IPS DF 19.7 (cell line): ENCODE data around the gene HIVEP3.

ENCODE experiments used
- DNase-seq: peaks from one replicate; pipeline ENCODE4 v3.0.0-alpha.2; 2013; ENCODE audit warnings: low read depth, low spot score

The HIVEP3 gene

GRCh38 chr1:41500378-41500777 lies 418.3 kb downstream of the HIVEP3 start:
- no peak for DNase-seq

- no peak for DNase-seq
Measured at GRCh38 chr1:41499591-41499990, 419.1 kb downstream of the HIVEP3 start.

GRCh38 chr1:41498804-41499203 lies 419.9 kb downstream of the HIVEP3 start:
- no peak for DNase-seq

- DNase-seq, result no peak
Measured at GRCh38 chr1:41498391-41498790, 420.3 kb downstream of the HIVEP3 start.

- no peak for DNase-seq
Measured at GRCh38 chr1:41497461-41498030, 421.2 kb downstream of the HIVEP3 start.

- DNase-seq, result no peak
Measured at GRCh38 chr1:41497056-41497440, 421.7 kb downstream of the HIVEP3 start.

GRCh38 chr1:41496080-41497055 lies 422.4 kb downstream of the HIVEP3 start:
- DNase-seq, result no peak

GRCh38 chr1:41495210-41495948 lies 423.3 kb downstream of the HIVEP3 start:
- DNase-seq, result no peak

- no peak for DNase-seq
Measured at GRCh38 chr1:41494351-41495209, 424.1 kb downstream of the HIVEP3 start.

- no peak for DNase-seq
Measured at GRCh38 chr1:41493626-41494350, 424.9 kb downstream of the HIVEP3 start.

- DNase-seq, result no peak
Measured at GRCh38 chr1:41493117-41493536, 425.6 kb downstream of the HIVEP3 start.

- DNase-seq, result no peak
Measured at GRCh38 chr1:41492341-41492848, 426.3 kb downstream of the HIVEP3 start.

- no peak for DNase-seq
Measured at GRCh38 chr1:41490911-41491310, 427.8 kb downstream of the HIVEP3 start.

GRCh38 chr1:41489561-41489960 lies 429.2 kb downstream of the HIVEP3 start:
- no peak for DNase-seq

GRCh38 chr1:41488040-41488951 lies 430.4 kb downstream of the HIVEP3 start:
- no peak for DNase-seq

GRCh38 chr1:41487126-41488039 lies 431.3 kb downstream of the HIVEP3 start:
- DNase-seq, result no peak

- no peak for DNase-seq
Measured at GRCh38 chr1:41486371-41487125, 432.2 kb downstream of the HIVEP3 start.

- DNase-seq, result no peak
Measured at GRCh38 chr1:41486053-41486370, 432.7 kb downstream of the HIVEP3 start.
